ENCODE results near the gene UNC13C. TPM values are rescaled to one million over a fixed set of nuclear protein-coding genes. Genes with fewer than 3 reads are reported as not detected.

Gene UNC13C
- total and polyA plus RNA-seq, 5 experiments from 2014 or later, result not detected

GRCh38 chr15:54091651-54092050 lies 113.4 kb downstream of the UNC13C start:
- DNase-seq, result no peak
- H3K27me3 Mint-ChIP-seq, result peaks cover 2 to 29% (median 12%) of the 10 kb centered on the region in 5 donors
- no peaks in the 10 kb centered on the region for H3K9me3 Mint-ChIP-seq
- no peak overlapping the region for H3K27ac Mint-ChIP-seq
- H3K36me3 Mint-ChIP-seq, result no peaks in the 10 kb centered on the region
- POLR2A ChIA-PET, result no interaction called here
- no peak overlapping the region for H3K4me3 Mint-ChIP-seq
- no peak for ATAC-seq
- H3K4me1 Mint-ChIP-seq, result no peaks in the 10 kb centered on the region

GRCh38 chr15:54094661-54095060 lies 116.4 kb downstream of the UNC13C start:
- Mint-ChIP-seq H3K36me3 (no peaks in the 10 kb centered on the region), H3K4me3 (no peak overlapping the region), H3K4me1 (no peaks in the 10 kb centered on the region), H3K9me3 (no peaks in the 10 kb centered on the region), H3K27me3 (peaks cover 2 to 18% (median 5%) of the 10 kb centered on the region in 5 donors), H3K27ac (no peak overlapping the region)
- ATAC-seq (no peak), DNase-seq (no peak)
- POLR2A ChIA-PET, result no interaction called here

- H3K27me3 Mint-ChIP-seq, result peaks cover 2 to 29% (median 13%) of the 10 kb centered on the region in 5 donors
- H3K9me3 Mint-ChIP-seq, result no peaks in the 10 kb centered on the region
- POLR2A ChIA-PET, result no interaction called here
- H3K27ac Mint-ChIP-seq, result no peak overlapping the region
- H3K4me1 Mint-ChIP-seq, result no peaks in the 10 kb centered on the region
- ATAC-seq (no peak), DNase-seq (no peak)
- no peak overlapping the region for H3K4me3 Mint-ChIP-seq
- H3K36me3 Mint-ChIP-seq, result no peaks in the 10 kb centered on the region
Observed at GRCh38 chr15:54097019-54097418, 118.8 kb downstream of the UNC13C start.

- Mint-ChIP-seq H3K27ac (no peak overlapping the region), H3K36me3 (no peaks in the 10 kb centered on the region), H3K9me3 (no peaks in the 10 kb centered on the region), H3K4me1 (no peaks in the 10 kb centered on the region), H3K4me3 (no peak overlapping the region), H3K27me3 (peaks cover 2 to 25% (median 15%) of the 10 kb centered on the region in 5 donors)
- POLR2A ChIA-PET, result no interaction called here
- DNase-seq (no peak), ATAC-seq (no peak)
Observed at GRCh38 chr15:54099010-54099409, 120.8 kb downstream of the UNC13C start.

- POLR2A ChIA-PET, result no interaction called here
- no peaks in the 10 kb centered on the region for H3K9me3 Mint-ChIP-seq
- no peak overlapping the region for H3K4me3 Mint-ChIP-seq
- H3K36me3 Mint-ChIP-seq, result no peaks in the 10 kb centered on the region
- ATAC-seq (no peak), DNase-seq (no peak)
- no peak overlapping the region for H3K27ac Mint-ChIP-seq
- H3K4me1 Mint-ChIP-seq, result no peaks in the 10 kb centered on the region
- H3K27me3 Mint-ChIP-seq, result peaks cover 0 to 13% (median 5%) of the 10 kb centered on the region in 5 donors
Observed at GRCh38 chr15:54101664-54102270, 123.5 kb downstream of the UNC13C start.

GRCh38 chr15:54102704-54103103 lies 124.5 kb downstream of the UNC13C start:
- Mint-ChIP-seq H3K27ac (no peak overlapping the region), H3K4me1 (no peaks in the 10 kb centered on the region), H3K36me3 (no peaks in the 10 kb centered on the region), H3K4me3 (no peak overlapping the region), H3K9me3 (no peaks in the 10 kb centered on the region), H3K27me3 (peaks cover 0 to 13% (median 1%) of the 10 kb centered on the region in 5 donors)
- POLR2A ChIA-PET, result no interaction called here
- DNase-seq (no peak), ATAC-seq (no peak)

GRCh38 chr15:54109014-54109413 lies 130.8 kb downstream of the UNC13C start:
- Mint-ChIP-seq H3K4me1 (no peaks in the 10 kb centered on the region), H3K9me3 (peaks cover 0 to 4% (median 0%) of the 10 kb centered on the region in 9 donors), H3K27me3 (no peaks in the 10 kb centered on the region), H3K4me3 (no peak overlapping the region), H3K27ac (peak overlapping the region in 1 of 10 donors; percentile 40), H3K36me3 (no peaks in the 10 kb centered on the region)
- POLR2A ChIA-PET, result no interaction called here
- ATAC-seq (no peak), DNase-seq (no peak)

- Mint-ChIP-seq H3K36me3 (no peaks in the 10 kb centered on the region), H3K4me3 (no peak overlapping the region), H3K27ac (no peak overlapping the region), H3K27me3 (peaks cover 0 to 9% (median 0%) of the 10 kb centered on the region in 5 donors), H3K9me3 (peaks cover 0 to 8% (median 0%) of the 10 kb centered on the region in 9 donors), H3K4me1 (no peaks in the 10 kb centered on the region)
- POLR2A ChIA-PET, result no interaction called here
- DNase-seq (no peak), ATAC-seq (no peak)
Observed at GRCh38 chr15:54119051-54119450, 140.8 kb downstream of the UNC13C start.

- no peak for ATAC-seq
- Mint-ChIP-seq H3K27me3 (peaks cover 0 to 9% (median 0%) of the 10 kb centered on the region in 5 donors), H3K27ac (no peak overlapping the region), H3K9me3 (peaks cover 0 to 8% (median 0%) of the 10 kb centered on the region in 9 donors), H3K4me3 (no peak overlapping the region), H3K4me1 (no peaks in the 10 kb centered on the region), H3K36me3 (no peaks in the 10 kb centered on the region)
- DNase-seq, result no peak
- POLR2A ChIA-PET, result no interaction called here
Observed at GRCh38 chr15:54120949-54121463, 142.8 kb downstream of the UNC13C start.

- POLR2A ChIA-PET, result no interaction called here
- Mint-ChIP-seq H3K4me3 (no peak overlapping the region), H3K27me3 (peaks cover 0 to 2% (median 0%) of the 10 kb centered on the region in 5 donors), H3K36me3 (no peaks in the 10 kb centered on the region), H3K4me1 (no peaks in the 10 kb centered on the region), H3K9me3 (peaks cover 0 to 5% (median 2%) of the 10 kb centered on the region in 9 donors), H3K27ac (no peak overlapping the region)
- ATAC-seq, result no peak
- no peak for DNase-seq
Observed at GRCh38 chr15:54127574-54127973, 149.3 kb downstream of the UNC13C start.

- no peak for DNase-seq
- H3K4me1 Mint-ChIP-seq, result no peaks in the 10 kb centered on the region
- H3K36me3 Mint-ChIP-seq, result no peaks in the 10 kb centered on the region
- H3K27me3 Mint-ChIP-seq, result peaks cover 0 to 2% (median 0%) of the 10 kb centered on the region in 5 donors
- no peak for ATAC-seq
- no peak overlapping the region for H3K4me3 Mint-ChIP-seq
- POLR2A ChIA-PET, result no interaction called here
- no peak overlapping the region for H3K27ac Mint-ChIP-seq
- peaks cover 0 to 5% (median 2%) of the 10 kb centered on the region in 9 donors for H3K9me3 Mint-ChIP-seq
Observed at GRCh38 chr15:54131410-54131809, 153.2 kb downstream of the UNC13C start.

- H3K4me3 Mint-ChIP-seq, result no peak overlapping the region
- H3K36me3 Mint-ChIP-seq, result no peaks in the 10 kb centered on the region
- no peak for DNase-seq
- peaks cover 0 to 1% (median 0%) of the 10 kb centered on the region in 9 donors for H3K9me3 Mint-ChIP-seq
- peaks cover 0 to 12% (median 5%) of the 10 kb centered on the region in 5 donors for H3K27me3 Mint-ChIP-seq
- no peak for ATAC-seq
- POLR2A ChIA-PET, result no interaction called here
- no peaks in the 10 kb centered on the region for H3K4me1 Mint-ChIP-seq
- no peak overlapping the region for H3K27ac Mint-ChIP-seq
Observed at GRCh38 chr15:54149115-54149531, 170.9 kb downstream of the UNC13C start.

GRCh38 chr15:54150255-54150654 lies 172.0 kb downstream of the UNC13C start:
- Mint-ChIP-seq H3K36me3 (no peaks in the 10 kb centered on the region), H3K27ac (no peak overlapping the region), H3K9me3 (peaks cover 0 to 1% (median 0%) of the 10 kb centered on the region in 9 donors), H3K27me3 (peaks cover 0 to 12% (median 7%) of the 10 kb centered on the region in 5 donors), H3K4me1 (no peaks in the 10 kb centered on the region), H3K4me3 (no peak overlapping the region)
- ATAC-seq, result no peak
- POLR2A ChIA-PET, result no interaction called here
- DNase-seq, result no peak

GRCh38 chr15:54159012-54159411 lies 180.8 kb downstream of the UNC13C start:
- H3K9me3 Mint-ChIP-seq, result peaks cover 0 to 2% (median 0%) of the 10 kb centered on the region in 9 donors
- no peaks in the 10 kb centered on the region for H3K36me3 Mint-ChIP-seq
- no peak overlapping the region for H3K4me3 Mint-ChIP-seq
- H3K4me1 Mint-ChIP-seq, result no peaks in the 10 kb centered on the region
- POLR2A ChIA-PET, result no interaction called here
- DNase-seq, result no peak
- ATAC-seq, result no peak
- H3K27ac Mint-ChIP-seq, result no peak overlapping the region
- peaks cover 0 to 5% (median 0%) of the 10 kb centered on the region in 5 donors for H3K27me3 Mint-ChIP-seq
